Measurements from ENCODE around the gene LRIG3.
"Not testable (repeated sequence)": the region's sequence is repeated elsewhere in the genome, so short reads cannot be mapped to it uniquely, and the experiment has no call there.

The LRIG3 gene

GRCh38 chr12:58927120-58927519 lies 6.8 kb upstream of the LRIG3 start:
- no peak for FAIRE-seq

- no peak for FAIRE-seq
Measured at GRCh38 chr12:58926586-58926985, 6.3 kb upstream of the LRIG3 start.

- FAIRE-seq: no peak
Measured at GRCh38 chr12:58925751-58926150, 5.4 kb upstream of the LRIG3 start.

GRCh38 chr12:58925111-58925611 lies 4.9 kb upstream of the LRIG3 start:
- no peak for FAIRE-seq

- FAIRE-seq: no peak
Measured at GRCh38 chr12:58924652-58925051, 4.3 kb upstream of the LRIG3 start.

- FAIRE-seq: no peak
Measured at GRCh38 chr12:58923781-58924180, 3.5 kb upstream of the LRIG3 start.

- no peak for FAIRE-seq
Measured at GRCh38 chr12:58922849-58923248, 2.5 kb upstream of the LRIG3 start.

- no peak for FAIRE-seq
Measured at GRCh38 chr12:58920961-58921861, 907 bp upstream of the LRIG3 start.

- no peak for FAIRE-seq
Measured at GRCh38 chr12:58919231-58920101, 838 bp downstream of the LRIG3 start.

- FAIRE-seq: no peak
Measured at GRCh38 chr12:58918469-58918844, 1.8 kb downstream of the LRIG3 start.

GRCh38 chr12:58917699-58918468 lies 2.4 kb downstream of the LRIG3 start:
- FAIRE-seq: no peak

GRCh38 chr12:58916921-58917511 lies 3.3 kb downstream of the LRIG3 start:
- FAIRE-seq: no peak

- FAIRE-seq: no peak
Measured at GRCh38 chr12:58916161-58916621, 4.1 kb downstream of the LRIG3 start.

GRCh38 chr12:58915634-58916033 lies 4.7 kb downstream of the LRIG3 start:
- no peak for FAIRE-seq

- FAIRE-seq: no peak
Measured at GRCh38 chr12:58915037-58915436, 5.3 kb downstream of the LRIG3 start.

GRCh38 chr12:58914457-58914856 lies 5.8 kb downstream of the LRIG3 start:
- FAIRE-seq: no peak

GRCh38 chr12:58907391-58907790 lies 12.9 kb downstream of the LRIG3 start:
- no peak for FAIRE-seq

GRCh38 chr12:58906917-58907316 lies 13.4 kb downstream of the LRIG3 start:
- no peak for FAIRE-seq

GRCh38 chr12:58905422-58905821 lies 14.9 kb downstream of the LRIG3 start:
- no peak for FAIRE-seq

GRCh38 chr12:58902726-58903125 lies 17.6 kb downstream of the LRIG3 start:
- FAIRE-seq: not testable (repeated sequence)

- FAIRE-seq: no peak
Measured at GRCh38 chr12:58901664-58902063, 18.6 kb downstream of the LRIG3 start.

- no peak for FAIRE-seq
Measured at GRCh38 chr12:58897969-58898368, 22.3 kb downstream of the LRIG3 start.
